Breast epithelium (tissue), 4 donors: ENCODE results near the gene SLC45A3. TPM values are rescaled to one million over a fixed set of nuclear protein-coding genes. Genes with fewer than 3 reads are reported as not detected.

ENCODE experiments used
- DNase-seq, 2 donors: peaks; one replicate each; pipeline ENCODE4 v3.0.0-alpha.2; 2019; ENCODE audit warnings: low spot score in 2 of 2
- H3K27ac ChIP-seq, 2 donors: fragments of 200-600 bp; sonication (generic) in 1 of 2; one replicate each; pipeline ENCODE4 v1.5.1; 2016 to 2019; ENCODE audit warnings: mild to moderate bottlenecking in 1 of 2
- H3K27me3 ChIP-seq, 2 donors: fragments of 200-600 bp; sonication (generic) in 1 of 2; one replicate each; pipeline versions ENCODE4 v1.5.1 to v1.6.0; 2017 to 2019; ENCODE audit warnings: control low read depth in 1 of 2, mild to moderate bottlenecking in 1 of 2
- H3K36me3 ChIP-seq: fragments of 200-600 bp; one replicate; pipeline ENCODE4 v1.5.1; 2019
- H3K4me1 ChIP-seq, 2 donors: fragments of 200-600 bp; sonication (generic); one replicate each; pipeline ENCODE4 v1.5.1; 2016 to 2019; ENCODE audit warnings: control low read depth in 1 of 2
- H3K4me3 ChIP-seq, 3 donors: fragments of 200-600 bp; sonication (generic); 1 replicate in 2 of 3; 2 replicates in 1 of 3; pipeline ENCODE4 v1.5.1; 2016 to 2019; ENCODE audit warnings: mild to moderate bottlenecking in 3 of 3, moderate library complexity in 2 of 3
- H3K9me3 ChIP-seq, 2 donors: fragments of 200-600 bp; sonication (generic) in 1 of 2; one replicate each; pipeline ENCODE4 v1.5.1; 2016 to 2019; ENCODE audit warnings: control low read depth in 1 of 2
- POLR2A ChIP-seq: fragments of 450-650 bp; IDR thresholded peaks from one replicate; pipeline ENCODE4 v1.6.1; 2016; ENCODE audit warnings: antibody characterized with exemption, mild to moderate bottlenecking, moderate library complexity
- POLR2AphosphoS5 ChIP-seq, 3 donors: sonication (generic); formaldehyde crosslinking; IDR thresholded peaks; one replicate each; pipeline ENCODE4 v1.6.1; 2017; ENCODE audit warnings: antibody characterized with exemption in 3 of 3
- intact Hi-C: fragments of 100-400 bp; cut with DNase I; formaldehyde crosslinking; loops from one replicate; pipeline ENCODE4 v1.15.1; 2023; ENCODE audit warnings: low total_unique reads
- total RNA-seq, 3 donors: library from RNA; depleted of rRNA; stranded (reverse); fragments of >200 nt; gene quantifications; one replicate each; pipeline ENCODE4 v1.1.0, GENCODE V29; 2016
- TF ChIP-seq, protein P1 (sequence below), 3 donors: fragments of 450-650 bp; IDR thresholded peaks; one replicate each; pipeline ENCODE4 v1.5.1; 2016 to 2017; ENCODE audit warnings: antibody characterized with exemption in 3 of 3, mild to moderate bottlenecking in 3 of 3, moderate library complexity in 3 of 3

SLC45A3 gene
- total RNA-seq, 3 donors from 2014 or later, result 1.3 to 2.9 (median 1.6) TPM

DNA sequence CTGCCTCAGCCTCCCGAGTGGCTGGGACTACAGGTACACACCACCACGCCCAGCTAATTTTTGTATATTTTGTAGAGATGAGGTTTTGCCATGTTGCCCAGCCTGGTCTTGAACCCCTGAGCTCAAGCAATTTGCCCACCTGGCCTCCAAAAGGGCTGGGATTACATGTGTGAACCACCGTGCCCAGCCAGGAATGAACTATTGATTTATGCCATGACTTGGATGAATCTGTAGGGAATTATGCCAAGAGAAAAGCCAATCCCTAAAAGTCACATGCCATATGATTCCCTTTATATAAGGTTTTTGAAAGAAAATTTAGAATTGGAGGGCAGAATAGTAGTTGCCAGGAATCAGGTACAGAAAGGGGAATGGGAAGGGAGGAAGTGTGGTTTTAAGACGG is 19.1 kb upstream of the SLC45A3 start:
- no peak for TF ChIP-seq POLR2A
- no peak for TF ChIP-seq POLR2AphosphoS5 (IDR thresholded peaks at IDR 0.05)
- TF ChIP-seq, protein P1, sequence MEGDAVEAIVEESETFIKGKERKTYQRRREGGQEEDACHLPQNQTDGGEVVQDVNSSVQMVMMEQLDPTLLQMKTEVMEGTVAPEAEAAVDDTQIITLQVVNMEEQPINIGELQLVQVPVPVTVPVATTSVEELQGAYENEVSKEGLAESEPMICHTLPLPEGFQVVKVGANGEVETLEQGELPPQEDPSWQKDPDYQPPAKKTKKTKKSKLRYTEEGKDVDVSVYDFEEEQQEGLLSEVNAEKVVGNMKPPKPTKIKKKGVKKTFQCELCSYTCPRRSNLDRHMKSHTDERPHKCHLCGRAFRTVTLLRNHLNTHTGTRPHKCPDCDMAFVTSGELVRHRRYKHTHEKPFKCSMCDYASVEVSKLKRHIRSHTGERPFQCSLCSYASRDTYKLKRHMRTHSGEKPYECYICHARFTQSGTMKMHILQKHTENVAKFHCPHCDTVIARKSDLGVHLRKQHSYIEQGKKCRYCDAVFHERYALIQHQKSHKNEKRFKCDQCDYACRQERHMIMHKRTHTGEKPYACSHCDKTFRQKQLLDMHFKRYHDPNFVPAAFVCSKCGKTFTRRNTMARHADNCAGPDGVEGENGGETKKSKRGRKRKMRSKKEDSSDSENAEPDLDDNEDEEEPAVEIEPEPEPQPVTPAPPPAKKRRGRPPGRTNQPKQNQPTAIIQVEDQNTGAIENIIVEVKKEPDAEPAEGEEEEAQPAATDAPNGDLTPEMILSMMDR (IDR thresholded peaks at IDR 0.05), result no peak
- Histone ChIP-seq H3K4me1 (no peaks in the 10 kb centered on the region), H3K27me3 (no peaks in the 10 kb centered on the region), H3K4me3 (no peak overlapping the region), H3K27ac (no peak overlapping the region), H3K9me3 (no peaks in the 10 kb centered on the region), H3K36me3 (no peaks in the 10 kb centered on the region)
- intact Hi-C loops, result no loop called here
- no peak for DNase-seq

DNA sequence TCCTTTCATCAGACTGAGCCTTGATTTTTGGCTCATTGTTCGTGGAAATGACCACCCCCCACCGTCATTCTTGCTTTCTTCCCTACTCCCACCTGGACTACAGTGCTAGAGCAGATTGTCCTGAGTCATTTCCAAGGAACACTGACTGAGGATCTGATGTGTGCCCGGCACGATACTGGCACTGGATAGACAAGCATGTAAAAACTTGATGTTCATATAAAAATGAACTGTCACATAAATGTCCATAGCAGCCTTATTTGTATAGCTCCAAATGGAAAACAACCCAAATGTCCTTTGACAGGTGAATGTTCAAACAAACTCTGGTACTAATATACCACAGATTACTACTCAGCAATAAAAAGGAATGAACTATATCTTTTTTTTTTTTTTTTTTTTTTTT is 18.6 kb upstream of the SLC45A3 start:
- no peaks in the 10 kb centered on the region for H3K9me3 ChIP-seq
- no peak overlapping the region for H3K27ac ChIP-seq
- no peak for DNase-seq
- TF ChIP-seq, protein P1 (IDR thresholded peaks at IDR 0.05), result no peak
- TF ChIP-seq POLR2AphosphoS5 (IDR thresholded peaks at IDR 0.05) (no peak), POLR2A (no peak)
- H3K4me3 ChIP-seq, result no peak overlapping the region
- intact Hi-C loops, result no loop called here
- H3K36me3 ChIP-seq, result no peaks in the 10 kb centered on the region
- no peaks in the 10 kb centered on the region for H3K27me3 ChIP-seq
- H3K4me1 ChIP-seq, result no peaks in the 10 kb centered on the region

DNA sequence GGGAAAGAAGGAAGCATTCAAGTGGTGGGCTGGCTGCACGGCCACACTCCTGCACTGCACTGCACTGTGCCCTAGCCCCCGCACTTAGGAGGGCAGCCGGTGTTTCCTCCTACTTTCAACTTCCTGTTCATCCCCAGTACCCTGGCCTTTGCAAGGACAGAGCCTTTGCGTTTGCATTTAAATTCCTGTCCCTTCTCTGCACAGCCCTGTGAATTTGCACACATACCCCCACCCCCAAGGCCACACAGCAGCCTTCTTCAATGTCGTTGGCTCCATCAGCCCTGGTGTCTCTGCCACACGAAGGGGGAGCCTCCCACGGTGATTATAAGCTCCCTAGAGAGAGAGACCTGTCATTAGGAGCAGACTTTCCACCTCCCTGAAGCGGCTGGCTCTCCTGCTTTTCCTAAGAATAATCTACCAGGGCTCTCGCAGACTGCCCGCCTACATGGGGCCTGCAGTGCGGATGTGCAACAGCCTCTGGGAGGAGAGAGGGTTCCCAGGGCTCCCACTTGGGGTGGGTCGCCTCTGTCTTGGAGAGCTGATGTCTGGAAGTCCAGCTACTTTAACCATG is 13.2 kb upstream of the SLC45A3 start:
- no peaks in the 10 kb centered on the region for H3K36me3 ChIP-seq
- intact Hi-C loops, result no loop called here
- no peak overlapping the region for H3K27ac ChIP-seq
- TF ChIP-seq POLR2AphosphoS5 (IDR thresholded peaks at IDR 0.05), result no peak
- TF ChIP-seq, protein P1 (IDR thresholded peaks at IDR 0.05), result no peak
- no peak for TF ChIP-seq POLR2A
- DNase-seq, result no peak
- H3K27me3 ChIP-seq, result no peaks in the 10 kb centered on the region
- no peaks in the 10 kb centered on the region for H3K9me3 ChIP-seq
- H3K4me3 ChIP-seq, result no peak overlapping the region
- no peaks in the 10 kb centered on the region for H3K4me1 ChIP-seq

DNA sequence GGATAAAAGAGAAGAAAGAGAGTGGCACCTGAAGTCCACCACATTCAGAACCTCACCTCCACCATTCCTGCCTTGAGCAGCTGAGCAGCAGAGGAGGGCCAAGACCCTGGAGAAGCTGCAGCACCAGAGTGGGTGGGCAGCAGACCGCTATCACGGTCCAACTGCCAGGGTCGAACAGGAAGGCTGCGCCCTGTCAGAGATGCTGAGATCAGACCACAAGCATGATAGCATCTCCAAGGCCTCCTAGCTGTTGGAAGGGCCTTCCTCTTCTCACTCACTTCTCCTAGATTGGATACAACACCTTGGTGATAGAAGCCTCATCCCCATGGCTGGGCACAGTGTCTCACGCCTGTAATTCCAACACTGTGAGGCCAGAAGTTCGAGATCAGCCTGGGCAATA is 12.1 kb upstream of the SLC45A3 start:
- intact Hi-C loops, result no loop called here
- H3K9me3 ChIP-seq, result no peaks in the 10 kb centered on the region
- no peak for DNase-seq
- TF ChIP-seq POLR2A (no peak), POLR2AphosphoS5 (IDR thresholded peaks at IDR 0.05) (no peak)
- TF ChIP-seq, protein P1 (IDR thresholded peaks at IDR 0.05), result no peak
- H3K36me3 ChIP-seq, result no peaks in the 10 kb centered on the region
- H3K27ac ChIP-seq, result no peak overlapping the region
- H3K4me1 ChIP-seq, result no peaks in the 10 kb centered on the region
- no peaks in the 10 kb centered on the region for H3K27me3 ChIP-seq
- no peak overlapping the region for H3K4me3 ChIP-seq

DNA sequence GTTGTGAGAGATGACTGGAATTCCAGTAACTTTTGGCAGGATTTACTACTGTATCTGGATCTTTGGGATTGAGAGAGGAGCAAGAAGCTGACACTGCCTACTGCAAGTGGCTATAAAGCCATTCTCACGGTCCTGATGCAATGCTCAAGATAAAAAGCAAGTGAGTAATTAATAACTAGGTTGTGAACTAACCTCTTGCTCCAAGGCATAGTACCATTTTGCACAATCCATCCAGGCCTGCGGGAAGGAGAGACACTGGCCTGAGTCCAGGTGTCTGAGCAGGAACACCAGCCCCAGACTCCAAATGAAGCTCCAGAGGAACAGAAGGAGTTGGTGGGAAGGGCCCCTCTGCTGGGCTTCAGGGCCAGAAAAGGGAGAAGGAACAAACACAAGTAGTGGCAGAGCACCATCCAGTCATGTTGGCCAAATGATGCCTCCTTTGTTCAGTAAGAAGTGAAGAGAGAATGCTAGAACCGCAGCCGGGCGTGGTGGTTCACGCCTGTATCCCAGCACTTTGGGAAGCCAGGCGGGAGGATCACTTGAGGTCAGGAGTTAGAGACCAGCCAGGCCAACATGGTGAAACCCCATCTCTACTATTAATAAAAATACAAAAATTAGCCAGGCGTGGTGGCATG is 9.9 kb upstream of the SLC45A3 start:
- H3K4me3 ChIP-seq, result no peak overlapping the region
- no peaks in the 10 kb centered on the region for H3K9me3 ChIP-seq
- intact Hi-C loops, result no loop called here
- TF ChIP-seq POLR2AphosphoS5 (IDR thresholded peaks at IDR 0.05), result no peak
- no peak for TF ChIP-seq POLR2A
- TF ChIP-seq, protein P1 (IDR thresholded peaks at IDR 0.05), result no peak
- DNase-seq, result no peak
- no peaks in the 10 kb centered on the region for H3K27me3 ChIP-seq
- no peaks in the 10 kb centered on the region for H3K4me1 ChIP-seq
- H3K36me3 ChIP-seq, result no peaks in the 10 kb centered on the region
- no peak overlapping the region for H3K27ac ChIP-seq
